Muscle of leg (tissue), 11 donors: ENCODE measurements around the gene KIF11. TPM values are rescaled to one million over a fixed set of nuclear protein-coding genes. Genes with fewer than 3 reads are reported as not detected.
A peak's percentile ranks its signal among the peaks of the same experiment; 100 is the strongest.

Source experiments
- DNase-seq: peaks from one replicate; pipeline ENCODE4 v3.0.0; 2013
- H3K27ac ChIP-seq: one replicate; pipeline ENCODE4 v1.5.1; 2013; ENCODE audit warnings: mild to moderate bottlenecking, low read length, control low read depth
- H3K27me3 ChIP-seq: one replicate; pipeline ENCODE4 v1.6.1; 2013; ENCODE audit warnings: low read length; ENCODE audit not compliant: control insufficient read depth, insufficient read depth
- H3K36me3 ChIP-seq: one replicate; pipeline ENCODE4 v1.6.1; 2013; ENCODE audit warnings: low read length; ENCODE audit not compliant: control insufficient read depth, insufficient read depth
- H3K4me1 ChIP-seq: one replicate; pipeline ENCODE4 v1.6.1; 2013; ENCODE audit warnings: low read length; ENCODE audit not compliant: control insufficient read depth, insufficient read depth
- H3K4me3 ChIP-seq: one replicate; pipeline ENCODE4 v1.5.1; 2013; ENCODE audit warnings: low read length, control low read depth
- H3K9me3 ChIP-seq: replicated peaks from 2 replicates; pipeline ENCODE4 v1.6.1; 2013; ENCODE audit warnings: low read depth, low read length; ENCODE audit not compliant: control insufficient read depth
- WGBS: methylation state at CpG from one replicate; pipeline ENCODE4 v1.1.5; 2013; ENCODE audit warnings: missing lambda C conversion rate; ENCODE audit not compliant: insufficient coverage; 5-methylcytosine and 5-hydroxymethylcytosine counted together
- polyA plus RNA-seq, 8 donors: library from polyadenylated mRNA; unstranded; fragments of 120-200 nt; gene quantifications; one replicate each; pipeline versions ENCODE4 v1.2.1 to v1.2.3, GENCODE V29; 2013; ENCODE audit warnings: inconsistent platforms in 1 of 8, low replicate concordance in 1 of 8; ENCODE audit not compliant: insufficient read length in 8 of 8, insufficient read depth in 1 of 8
- total RNA-seq: library from RNA; stranded (reverse); fragments of 120-200 nt; gene quantifications from one replicate; pipeline ENCODE4 v1.2.4, GENCODE V29; 2013

Gene KIF11
- total and polyA plus RNA-seq, 9 donors: 12.3 to 27.1 (median 18.3) TPM

- H3K4me1 ChIP-seq: no peaks in the 10 kb centered on the region
- no peak overlapping the region for H3K4me3 ChIP-seq
- no peak overlapping the region for H3K27ac ChIP-seq
- H3K27me3 ChIP-seq: no peaks in the 10 kb centered on the region
- H3K36me3 ChIP-seq: no peaks in the 10 kb centered on the region
- no peak for DNase-seq
- H3K9me3 ChIP-seq: no peaks in the 10 kb centered on the region
Observed at GRCh38 chr10:92662848-92663247, 69.9 kb downstream of the KIF11 start.

DNA sequence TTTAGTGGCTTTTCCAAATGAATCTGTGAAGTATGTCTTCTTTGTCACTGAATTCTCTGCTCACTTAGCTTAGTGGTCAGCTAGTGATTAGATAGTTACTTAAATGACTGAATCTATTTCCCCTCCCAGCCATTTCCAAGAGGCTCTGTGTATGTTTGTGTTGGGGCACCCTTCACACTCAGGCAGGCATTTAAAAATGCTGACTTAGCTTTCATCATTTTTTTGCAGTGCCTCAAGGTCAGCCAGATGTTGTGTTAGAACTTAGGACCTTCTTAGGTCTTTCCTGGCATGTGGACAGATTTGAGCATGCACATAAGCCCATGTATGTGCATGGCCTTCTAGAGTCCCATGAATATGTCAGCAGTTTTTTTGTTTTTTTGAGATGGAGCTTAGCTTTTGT, 71.4 kb downstream of the KIF11 start:
- no peak for DNase-seq
- Histone ChIP-seq H3K4me1 (no peaks in the 10 kb centered on the region), H3K36me3 (no peaks in the 10 kb centered on the region), H3K27me3 (no peaks in the 10 kb centered on the region), H3K9me3 (no peaks in the 10 kb centered on the region), H3K27ac (no peak overlapping the region), H3K4me3 (no peak overlapping the region)

DNA sequence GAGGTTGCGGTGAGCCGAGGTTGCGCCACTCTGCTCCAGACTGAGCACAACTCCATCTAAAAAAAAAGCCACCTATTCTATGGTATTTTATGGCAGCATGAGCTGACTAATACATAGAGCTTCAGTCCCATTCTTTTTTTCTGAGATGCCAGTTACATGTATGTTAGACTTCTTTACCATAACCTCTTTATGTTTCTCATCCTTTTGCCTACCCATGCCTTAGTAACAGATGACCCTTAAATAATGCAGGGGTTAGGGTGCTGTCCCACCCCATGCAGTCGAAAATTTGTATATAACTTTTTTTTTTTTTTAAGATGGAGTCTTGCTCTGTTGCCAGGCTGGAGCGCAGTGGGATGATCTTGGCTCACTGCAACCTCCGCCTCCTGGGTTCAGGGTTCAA, 74.1 kb downstream of the KIF11 start:
- Histone ChIP-seq H3K27ac (no peak overlapping the region), H3K27me3 (no peaks in the 10 kb centered on the region), H3K4me1 (no peaks in the 10 kb centered on the region), H3K4me3 (no peak overlapping the region), H3K9me3 (no peaks in the 10 kb centered on the region), H3K36me3 (no peaks in the 10 kb centered on the region)
- DNase-seq: no peak
- WGBS: 100% methylated on average over 1 of the region's 6 CpGs

GRCh38 chr10:92677708-92678107, 84.8 kb downstream of the KIF11 start:
- Histone ChIP-seq H3K4me1 (no peaks in the 10 kb centered on the region), H3K27ac (no peak overlapping the region), H3K4me3 (no peak overlapping the region), H3K27me3 (no peaks in the 10 kb centered on the region), H3K36me3 (no peaks in the 10 kb centered on the region), H3K9me3 (no peaks in the 10 kb centered on the region)
- DNase-seq: no peak

DNA sequence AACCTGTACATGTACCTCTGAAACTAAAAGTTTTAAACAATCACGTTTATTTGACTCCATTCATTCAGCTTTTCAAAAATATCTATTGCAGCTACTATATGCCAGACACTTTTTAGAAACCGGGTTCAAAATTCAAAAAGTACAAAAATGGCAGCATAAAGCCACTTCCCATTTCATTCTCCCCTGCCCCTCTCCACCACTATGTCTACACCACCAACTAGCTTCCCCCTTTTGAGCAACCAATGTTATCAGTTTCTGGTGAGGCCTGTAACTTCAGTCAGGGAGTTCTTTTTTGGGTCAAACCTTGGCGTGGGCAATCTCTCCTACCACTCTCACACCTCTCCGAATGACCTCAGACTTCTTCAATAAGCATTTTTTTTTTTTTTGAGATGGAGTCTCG, 85.3 kb downstream of the KIF11 start:
- H3K4me3 ChIP-seq: no peak overlapping the region
- H3K4me1 ChIP-seq: no peaks in the 10 kb centered on the region
- DNase-seq: no peak
- no peaks in the 10 kb centered on the region for H3K9me3 ChIP-seq
- H3K36me3 ChIP-seq: no peaks in the 10 kb centered on the region
- 95% methylated on average over 2 of the region's 5 CpGs for WGBS
- no peak overlapping the region for H3K27ac ChIP-seq
- no peaks in the 10 kb centered on the region for H3K27me3 ChIP-seq

GRCh38 chr10:92681306-92681834, 88.4 kb downstream of the KIF11 start:
- no CpG with 5 or more reads among the region's 2 CpGs for WGBS
- DNase-seq: no peak
- H3K36me3 ChIP-seq: no peaks in the 10 kb centered on the region
- H3K27ac ChIP-seq: no peak overlapping the region
- H3K9me3 ChIP-seq: peaks cover 2% of the 10 kb centered on the region
- no peak overlapping the region for H3K4me3 ChIP-seq
- peaks cover 5% of the 10 kb centered on the region for H3K27me3 ChIP-seq
- H3K4me1 ChIP-seq: no peaks in the 10 kb centered on the region

DNA sequence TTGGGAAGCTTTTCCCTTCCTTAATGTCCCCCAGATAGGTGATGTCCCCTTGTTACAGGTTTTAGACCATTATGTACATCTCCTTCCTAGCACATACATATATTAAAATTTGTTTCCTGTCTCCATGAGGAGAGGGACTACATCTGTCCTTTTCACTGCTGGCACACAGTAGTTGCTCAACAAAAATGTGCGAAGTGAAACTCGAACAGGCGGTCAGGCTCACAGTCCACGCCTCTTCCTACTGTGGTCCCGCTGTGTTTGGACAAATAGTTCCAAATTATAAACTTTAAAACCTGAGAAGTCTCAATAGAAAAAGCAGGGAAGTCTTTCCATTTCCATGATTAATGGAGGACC, 95.6 kb downstream of the KIF11 start:
- peaks cover 48% of the 10 kb centered on the region for H3K27me3 ChIP-seq
- peaks cover 14% of the 10 kb centered on the region for H3K4me1 ChIP-seq
- peak overlapping the region; percentile 51 for H3K4me3 ChIP-seq
- peaks cover 2% of the 10 kb centered on the region for H3K9me3 ChIP-seq
- no peaks in the 10 kb centered on the region for H3K36me3 ChIP-seq
- H3K27ac ChIP-seq: no peak overlapping the region
- no peak for DNase-seq
- 43% methylated on average over 2 of the region's 5 CpGs for WGBS

- WGBS: under 1% methylated on average over 63 of the region's 63 CpGs
- Histone ChIP-seq H3K4me1 (peaks cover 14% of the 10 kb centered on the region), H3K27ac (no peak overlapping the region), H3K27me3 (peaks cover 46% of the 10 kb centered on the region), H3K4me3 (peak overlapping the region; percentile 51), H3K9me3 (peaks cover 2% of the 10 kb centered on the region), H3K36me3 (no peaks in the 10 kb centered on the region)
- peak; percentile 47 for DNase-seq
Observed at GRCh38 chr10:92688927-92689662, 96.2 kb downstream of the KIF11 start.

DNA sequence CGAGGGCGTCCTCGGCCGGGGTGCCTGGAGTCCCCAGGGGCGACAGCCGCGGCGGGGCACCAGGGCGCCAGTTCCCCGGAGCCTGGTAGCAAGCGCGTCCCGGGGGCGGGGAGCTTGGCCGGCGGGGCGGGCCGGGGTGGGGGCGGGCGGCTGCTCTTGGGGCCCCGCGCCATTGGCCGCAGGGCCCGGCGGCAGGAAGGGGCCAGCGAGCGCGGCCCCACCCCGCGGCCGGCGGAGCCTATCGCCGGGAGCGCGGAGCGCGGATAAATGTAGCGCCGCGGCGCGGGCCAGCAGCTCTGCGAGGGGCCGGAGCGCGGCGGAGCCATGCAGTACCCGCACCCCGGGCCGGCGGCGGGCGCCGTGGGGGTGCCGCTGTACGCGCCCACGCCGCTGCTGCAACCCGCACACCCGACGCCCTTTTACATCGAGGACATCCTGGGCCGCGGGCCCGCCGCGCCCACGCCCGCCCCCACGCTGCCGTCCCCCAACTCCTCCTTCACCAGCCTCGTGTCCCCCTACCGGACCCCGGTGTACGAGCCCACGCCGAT, 96.8 kb downstream of the KIF11 start, which contains the start of gene HHEX:
TSS of gene HHEX (plus strand) at position 293 of the 548 bp plus-strand sequence. CDS start at position 325, 32 bp downstream.
- DNase-seq: peak; percentile 76
- under 1% methylated on average over 79 of the region's 79 CpGs for WGBS

GRCh38 chr10:92690211-92690914, 97.4 kb downstream of the KIF11 start:
- H3K4me1 ChIP-seq: peaks cover 14% of the 10 kb centered on the region
- peak overlapping the region; percentile 70 for H3K27ac ChIP-seq
- H3K9me3 ChIP-seq: peaks cover under 1% of the 10 kb centered on the region
- under 1% methylated on average over 64 of the region's 73 CpGs for WGBS
- H3K27me3 ChIP-seq: peaks cover 52% of the 10 kb centered on the region
- H3K36me3 ChIP-seq: no peaks in the 10 kb centered on the region
- peak overlapping the region; percentile 51 for H3K4me3 ChIP-seq
- DNase-seq: peak; percentile 72

More for the DNA sequence above, 96.8 kb downstream of the KIF11 start, which contains the start of gene HHEX:
- Histone ChIP-seq H3K27me3 (peaks cover 49% of the 10 kb centered on the region), H3K4me3 (peak within 1 kb of the TSS; percentile 51), H3K4me1 (peaks cover 14% of the 10 kb centered on the region), H3K27ac (peak within 1 kb of the TSS; percentile 70), H3K9me3 (peaks cover 2% of the 10 kb centered on the region), H3K36me3 (no peaks in the 10 kb centered on the region)
